GM12874 (cell line): ENCODE data around the gene KCNAB3.

Experiments used
- CTCF ChIP-seq: IDR thresholded peaks from 2 replicates; pipeline ENCODE4 v1.5.1; 2011; ENCODE audit warnings: low read depth, mild to moderate bottlenecking, control low read depth, low read length, moderate library complexity; ENCODE audit not compliant: insufficient read depth

The KCNAB3 gene

DNA sequence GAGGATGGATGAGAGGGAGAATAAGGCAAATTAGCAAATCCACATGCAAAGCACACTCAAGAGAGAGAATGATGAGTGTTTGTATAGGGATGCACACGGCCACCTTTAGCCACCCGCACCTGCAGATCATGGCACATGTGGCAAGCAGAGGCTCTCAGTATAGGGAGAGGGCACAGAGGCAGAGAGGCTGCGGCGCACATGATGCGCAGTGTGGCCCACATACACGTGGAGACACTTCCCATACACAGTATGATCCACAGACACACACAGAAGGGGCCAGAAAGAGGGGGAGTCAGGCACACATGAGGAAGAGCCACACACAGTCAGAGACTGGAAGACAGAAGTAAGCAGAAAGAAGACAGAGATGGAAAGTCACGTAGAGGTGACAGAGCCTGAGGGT is 47.6 kb downstream of the KCNAB3 start:
- TF ChIP-seq CTCF = no peak

GRCh38 chr17:7881276-7882054 is 48.2 kb downstream of the KCNAB3 start:
- no peak for TF ChIP-seq CTCF

- TF ChIP-seq CTCF = no peak
Measured at GRCh38 chr17:7880076-7880868, 49.4 kb downstream of the KCNAB3 start.

GRCh38 chr17:7878234-7878633 is 51.4 kb downstream of the KCNAB3 start:
- no peak for TF ChIP-seq CTCF

- TF ChIP-seq CTCF = no peak
Measured at GRCh38 chr17:7875804-7876370, 53.8 kb downstream of the KCNAB3 start.

GRCh38 chr17:7873051-7873450 is 56.6 kb downstream of the KCNAB3 start:
- TF ChIP-seq CTCF = no peak
